ENCODE data around the gene C3orf62.

The C3orf62 gene

DNA sequence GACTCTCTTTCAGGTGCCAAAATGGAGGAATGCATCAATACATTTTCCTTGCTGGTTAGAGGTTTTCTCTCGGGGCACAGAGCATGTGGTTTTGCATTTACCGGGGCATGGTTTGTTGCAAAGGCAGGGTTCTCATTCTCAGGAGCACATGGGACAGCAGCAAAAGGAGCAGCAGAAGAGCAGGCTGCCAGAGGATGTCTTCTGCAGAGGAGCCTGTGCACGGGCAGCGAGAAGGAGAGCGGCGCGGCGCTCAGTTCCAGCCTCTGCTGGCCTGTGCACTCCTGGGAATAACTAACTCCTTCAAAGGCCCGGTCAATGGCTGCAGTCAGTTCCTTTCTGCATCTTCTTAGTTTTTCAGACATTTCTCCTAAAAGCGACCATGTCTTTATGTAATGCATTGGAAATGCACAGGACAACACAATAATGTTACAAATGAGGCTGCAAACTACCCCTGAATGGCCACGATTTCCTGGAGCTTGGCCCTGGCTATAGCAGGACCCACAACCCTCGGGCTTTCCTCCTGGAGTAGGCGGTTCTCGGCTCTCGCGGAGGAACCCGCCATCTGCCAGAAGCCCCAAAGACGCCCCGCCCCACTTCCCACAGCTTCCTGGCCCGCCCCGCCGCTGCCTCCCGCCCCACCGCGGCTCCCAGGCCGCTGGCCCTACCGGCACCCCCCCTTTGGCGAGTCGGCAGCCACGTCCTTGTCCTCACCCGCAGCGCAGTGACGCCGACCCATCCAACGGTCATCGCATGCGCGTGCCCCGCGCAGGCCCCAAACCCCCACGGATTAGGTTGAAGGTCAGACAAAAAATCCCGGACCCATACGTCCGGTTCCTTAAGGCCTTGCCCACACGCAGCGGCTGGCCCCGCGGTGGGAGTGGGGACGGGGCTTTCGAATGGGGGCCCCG, at the start of gene C3orf62:
TSS of gene C3orf62 (minus strand) at position 758 of the 908 bp plus-strand sequence. CDS start at position 398, 360 bp downstream.
- no peak for DNase-seq

DNA sequence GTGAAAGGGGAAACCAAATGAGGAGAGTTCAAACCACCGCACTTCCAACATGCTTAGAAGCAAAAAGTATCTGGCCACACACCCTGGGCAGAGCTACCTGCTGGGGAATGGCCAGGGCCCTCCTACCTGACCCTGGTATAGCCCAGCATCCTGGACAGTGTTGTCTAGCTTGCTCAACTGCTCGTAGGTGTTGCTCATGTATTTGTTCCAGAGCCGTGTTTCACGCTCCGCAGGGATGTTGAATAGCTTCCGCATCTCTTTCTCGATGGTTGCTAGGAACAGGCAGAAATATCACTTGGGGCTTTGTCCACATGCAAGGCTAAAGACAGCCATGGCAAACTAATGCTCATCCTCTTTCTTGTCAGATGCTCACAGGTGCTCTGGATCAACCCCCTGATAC, 47.7 kb upstream of the C3orf62 start:
- no peak for DNase-seq

GRCh38 chr3:49316696-49317457, 39.8 kb upstream of the C3orf62 start:
- DNase-seq: no peak

DNA sequence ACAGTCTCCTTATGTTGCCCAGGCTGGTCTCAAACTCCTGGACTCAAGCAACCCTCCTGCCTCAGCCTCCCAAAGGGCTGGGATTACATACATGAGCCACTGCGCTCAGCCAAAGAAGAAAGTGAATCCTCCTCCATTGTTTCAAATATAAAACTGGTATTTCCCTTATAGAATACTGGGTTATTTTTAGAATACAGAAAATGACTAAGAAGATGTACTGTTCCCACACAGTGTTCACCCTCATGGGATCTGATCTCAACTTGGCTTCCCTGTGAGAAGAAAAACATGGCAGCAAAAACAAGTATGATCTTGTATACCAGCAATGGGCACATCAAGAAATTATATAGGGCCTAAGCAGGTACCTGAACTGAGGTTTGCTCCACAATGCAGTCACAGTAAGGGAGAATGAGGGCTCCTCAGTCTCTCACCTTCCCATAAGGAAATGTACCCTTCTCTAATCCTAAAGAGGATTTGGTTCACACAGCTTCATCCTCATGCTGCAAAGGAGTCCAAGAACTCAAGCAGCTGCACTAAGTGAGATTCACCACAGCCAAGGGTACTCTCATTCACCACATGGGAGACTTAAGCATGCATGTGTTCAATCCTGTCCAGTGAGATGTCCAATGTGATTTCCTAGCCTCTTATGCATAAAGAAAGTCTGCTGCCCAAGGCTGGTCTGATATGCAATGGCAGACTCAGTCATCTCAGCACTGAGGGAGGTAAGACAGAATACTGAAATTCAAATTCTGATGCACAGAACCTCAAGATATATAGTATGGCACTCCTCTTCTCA, 37.1 kb upstream of the C3orf62 start:
- no peak for DNase-seq

DNA sequence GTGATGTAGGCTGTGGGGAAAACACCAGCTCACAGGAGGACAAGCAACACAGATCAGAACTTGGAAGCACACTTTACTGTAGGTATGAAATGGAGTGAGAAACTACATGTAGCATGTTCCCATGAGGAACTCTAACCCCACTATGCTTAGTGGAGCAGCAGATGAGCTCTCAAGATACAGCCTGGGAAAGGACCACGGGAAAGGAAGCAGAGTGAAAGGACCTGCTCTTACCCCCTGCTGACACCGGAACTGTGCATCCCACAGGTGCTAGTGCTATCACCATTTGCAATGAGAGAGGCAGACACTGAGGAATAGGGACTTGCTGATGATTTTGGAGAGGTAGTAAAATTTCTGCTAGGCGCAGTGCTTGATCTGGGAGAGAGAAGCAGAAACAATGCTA, 34.3 kb upstream of the C3orf62 start:
- no peak for DNase-seq

DNA sequence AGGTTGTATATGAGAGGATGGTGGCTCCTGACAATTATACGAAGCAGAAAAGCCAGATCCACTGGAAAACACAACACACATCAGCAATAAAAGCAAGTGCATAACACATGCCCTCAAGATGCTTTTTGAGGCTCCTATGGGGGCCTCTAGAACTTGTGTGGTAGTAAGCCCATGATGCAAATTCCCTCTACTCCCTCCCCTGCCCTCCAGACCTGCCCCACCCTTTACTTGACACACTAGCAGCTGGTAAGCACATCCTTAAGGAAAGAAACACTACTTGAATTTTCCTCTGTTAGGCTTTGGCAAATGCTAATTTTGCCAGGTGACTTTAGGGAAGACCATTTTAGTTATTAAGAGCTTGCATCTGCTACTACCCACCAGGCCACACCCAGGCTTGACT, 33.6 kb upstream of the C3orf62 start:
- no peak for DNase-seq

GRCh38 chr3:49305608-49306007, 28.6 kb upstream of the C3orf62 start:
- DNase-seq: no peak

DNA sequence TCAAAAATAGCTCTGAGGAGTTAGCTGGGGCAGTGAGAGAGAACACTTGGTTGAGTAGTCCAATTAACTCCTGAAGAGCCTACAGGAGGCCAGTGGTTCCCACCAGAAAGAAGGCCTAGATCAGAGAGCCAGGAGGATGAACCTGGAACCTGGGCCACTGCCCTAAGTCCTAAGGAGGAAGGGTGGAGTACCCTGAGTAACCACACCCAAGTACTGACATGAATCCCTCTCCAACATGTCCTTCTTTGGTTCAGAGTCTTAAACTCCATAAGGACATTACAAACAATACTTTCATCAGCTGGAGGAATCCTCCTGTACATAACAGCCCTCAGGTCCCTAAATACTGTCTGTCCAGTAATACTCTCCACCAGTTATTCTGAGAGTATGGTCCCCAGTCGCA, 25.6 kb upstream of the C3orf62 start:
- no peak for DNase-seq

DNA sequence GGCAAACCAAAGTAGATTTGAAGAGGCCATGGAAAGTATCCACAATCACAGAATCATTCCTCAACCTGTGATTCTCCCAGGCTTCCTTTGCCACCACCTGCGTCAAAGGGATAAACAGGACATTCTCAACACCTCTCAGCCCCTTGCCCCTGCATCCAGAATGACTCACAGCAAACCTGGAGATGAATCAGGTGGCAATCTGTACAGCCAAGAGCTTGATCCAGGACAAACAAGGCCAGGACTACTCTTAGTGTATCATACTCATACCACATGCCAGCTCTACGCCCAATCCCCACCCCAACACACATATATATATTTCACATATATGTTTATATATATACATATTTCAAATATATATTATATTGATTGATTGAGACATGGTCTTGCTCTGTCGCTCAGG, 23.6 kb upstream of the C3orf62 start:
- DNase-seq: no peak

DNA sequence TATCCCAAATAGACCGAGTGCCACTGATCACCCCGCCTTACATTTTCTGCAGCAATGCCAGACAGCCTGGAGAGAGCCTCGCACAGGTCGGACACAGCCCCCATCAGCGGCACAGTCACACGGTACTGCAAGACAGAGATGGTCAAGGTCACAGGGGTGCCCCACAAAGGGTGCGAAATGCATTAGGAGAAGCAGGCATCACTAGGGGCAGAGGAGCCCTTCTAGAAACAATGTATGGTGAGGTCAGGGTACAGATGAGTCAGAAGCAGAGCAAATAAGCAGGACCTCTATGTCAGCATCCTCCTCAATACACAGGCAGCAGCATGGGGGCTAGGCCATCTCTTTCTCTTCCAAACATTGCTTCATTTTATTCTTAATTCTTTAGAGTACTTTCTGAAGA, 21.5 kb upstream of the C3orf62 start:
- DNase-seq: no peak

DNA sequence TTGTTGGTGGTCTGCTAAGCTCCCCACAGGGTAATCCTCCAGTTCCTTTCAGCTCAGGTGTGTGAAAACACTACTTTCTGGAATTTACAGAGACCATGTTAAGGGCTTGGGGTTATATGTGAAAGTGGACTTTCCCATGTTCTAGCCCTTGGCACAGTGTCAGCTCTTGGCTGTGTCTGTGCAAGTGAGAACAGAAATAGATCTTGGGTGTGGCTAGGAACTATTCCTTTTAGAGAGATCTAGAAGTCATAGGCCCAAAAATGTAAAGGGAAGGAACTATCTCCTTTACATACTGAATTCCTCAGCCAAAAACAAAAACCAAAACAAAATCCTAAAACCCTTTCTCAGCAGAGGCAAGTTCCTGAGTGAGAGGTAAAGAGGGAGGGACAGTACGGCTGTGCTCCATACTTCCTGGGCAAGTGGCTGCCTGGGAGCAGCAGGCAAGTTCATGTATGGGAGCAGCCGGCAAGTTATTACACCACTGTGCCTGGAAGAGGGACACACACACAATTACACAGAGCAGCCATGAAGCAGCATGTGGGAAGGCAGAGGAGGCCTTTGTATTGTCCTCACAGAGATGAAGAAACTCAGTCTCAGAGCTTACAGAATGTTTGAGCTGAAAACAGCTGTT, 19.9 kb upstream of the C3orf62 start:
- no peak for DNase-seq

DNA sequence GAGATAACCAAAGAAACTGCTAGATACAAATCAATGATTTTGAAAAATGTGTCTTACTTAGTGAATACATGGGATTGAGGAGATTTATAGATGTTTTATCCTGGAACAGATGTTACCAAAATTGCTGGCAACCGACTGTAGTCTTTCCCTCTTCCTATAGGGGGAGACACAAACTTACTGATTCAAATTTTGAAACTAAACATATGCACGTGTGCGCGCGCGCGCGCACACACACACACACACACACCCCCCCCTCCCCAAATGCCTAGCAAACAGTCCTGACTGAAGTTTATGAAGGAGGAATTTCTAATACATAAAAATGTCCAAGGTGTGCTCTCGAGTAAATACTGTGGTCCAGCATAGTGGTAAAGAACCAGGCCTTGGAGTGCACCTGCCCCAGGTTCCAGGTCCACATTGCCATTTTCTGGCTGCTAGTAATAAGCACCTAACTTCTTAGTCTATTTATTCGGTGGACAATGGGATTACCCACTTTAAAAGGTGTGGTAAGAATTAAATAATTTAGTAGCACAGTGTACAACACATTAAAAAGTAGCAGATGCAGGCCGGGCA, 18.5 kb upstream of the C3orf62 start:
- DNase-seq: peak; percentile 5

- no peak for DNase-seq
These were observed 17.3 kb upstream of the C3orf62 start for GRCh38 chr3:49294343-49294742.

DNA sequence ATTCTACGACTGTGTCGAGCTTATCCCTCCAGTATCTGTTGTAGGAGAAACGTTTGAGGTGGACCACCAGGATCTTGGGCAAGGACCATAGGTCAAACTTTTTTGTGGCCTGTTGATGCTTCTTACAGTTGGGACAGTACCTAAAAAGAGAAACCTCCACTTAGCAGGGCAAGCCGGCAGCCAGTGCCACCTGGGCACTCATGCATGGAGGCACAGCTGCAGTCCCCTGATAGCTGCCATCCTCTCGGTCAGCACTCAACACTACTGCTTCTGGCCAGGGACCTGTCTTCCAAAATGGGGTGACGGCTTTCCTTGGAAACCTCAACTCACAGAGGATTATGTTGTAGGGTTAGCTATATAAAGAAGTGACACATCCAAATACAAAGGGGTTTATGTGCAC, 7.0 kb upstream of the C3orf62 start:
- no peak for DNase-seq

DNA sequence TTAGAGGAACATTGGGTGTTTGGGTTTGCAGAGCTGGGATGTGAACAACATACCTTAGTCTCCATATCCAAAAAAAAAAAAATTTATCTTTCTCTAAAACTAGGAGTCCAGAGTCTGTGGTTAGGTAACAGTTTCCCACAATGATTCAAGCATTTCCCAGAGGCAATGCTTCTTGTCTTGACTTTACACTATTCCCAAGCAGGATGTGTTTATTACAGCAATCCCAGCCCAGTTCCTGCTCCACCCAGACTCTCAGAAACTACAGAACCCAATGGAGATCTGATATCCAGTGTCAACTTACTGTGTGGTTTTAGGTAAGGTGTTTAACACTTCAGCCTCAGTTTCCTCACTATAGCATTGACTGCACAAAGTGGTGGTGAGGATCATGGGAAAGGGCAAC, 2.3 kb upstream of the C3orf62 start:
- no peak for DNase-seq

DNA sequence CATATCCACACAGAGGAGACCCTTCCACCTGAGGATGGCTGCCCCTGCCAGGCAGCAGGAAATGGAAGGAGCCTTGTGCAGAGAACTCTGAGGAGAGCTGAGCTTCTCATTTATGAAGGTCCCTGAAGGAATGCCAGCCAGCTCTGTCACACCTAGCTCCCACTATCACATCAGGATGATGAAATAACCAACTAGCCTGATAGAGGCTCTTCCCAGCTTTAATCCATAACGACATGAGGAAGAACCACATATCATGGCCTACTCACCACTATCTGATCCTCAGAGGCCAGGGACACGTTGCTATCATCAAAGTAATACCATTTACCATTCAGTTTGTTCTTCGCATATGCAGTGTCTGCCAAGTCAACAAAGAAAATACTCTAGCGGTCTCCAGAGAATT, 1.5 kb upstream of the C3orf62 start:
- DNase-seq: no peak

GRCh38 chr3:49277383-49277775, 347 bp upstream of the C3orf62 start:
- no peak for DNase-seq

DNA sequence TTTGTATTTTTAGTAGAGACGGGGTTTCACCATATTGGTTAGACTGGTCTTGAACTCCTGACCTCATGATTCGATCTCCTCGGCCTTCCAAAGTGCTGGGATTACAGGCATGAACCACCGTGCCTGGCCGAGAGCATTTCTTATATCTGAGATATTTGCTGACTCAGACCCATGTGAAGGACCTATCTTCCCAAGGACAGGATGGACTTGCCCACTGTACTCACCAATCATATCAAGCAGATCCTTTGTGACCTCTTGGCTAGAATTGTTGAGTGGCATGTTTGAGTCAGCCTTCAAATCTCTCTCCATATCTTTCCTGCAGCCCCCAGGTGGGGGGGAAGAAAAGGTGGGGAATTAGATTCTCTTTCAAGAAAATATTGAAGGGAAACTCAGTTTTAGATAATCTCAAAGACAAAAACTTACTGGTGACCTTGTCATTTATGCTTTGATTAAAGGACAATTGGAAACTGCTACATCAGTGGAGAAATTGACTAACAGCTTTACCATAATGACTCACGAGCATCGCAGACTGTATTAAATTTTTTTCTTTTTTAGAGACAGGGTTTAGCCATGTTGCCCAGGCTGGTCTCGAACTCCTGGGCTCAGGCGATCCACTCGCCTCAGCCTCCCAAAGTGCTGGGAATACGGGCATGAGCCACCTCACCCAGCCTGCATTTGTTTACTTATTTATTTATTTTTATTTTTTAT, 3.1 kb downstream of the C3orf62 start:
- DNase-seq: no peak

DNA sequence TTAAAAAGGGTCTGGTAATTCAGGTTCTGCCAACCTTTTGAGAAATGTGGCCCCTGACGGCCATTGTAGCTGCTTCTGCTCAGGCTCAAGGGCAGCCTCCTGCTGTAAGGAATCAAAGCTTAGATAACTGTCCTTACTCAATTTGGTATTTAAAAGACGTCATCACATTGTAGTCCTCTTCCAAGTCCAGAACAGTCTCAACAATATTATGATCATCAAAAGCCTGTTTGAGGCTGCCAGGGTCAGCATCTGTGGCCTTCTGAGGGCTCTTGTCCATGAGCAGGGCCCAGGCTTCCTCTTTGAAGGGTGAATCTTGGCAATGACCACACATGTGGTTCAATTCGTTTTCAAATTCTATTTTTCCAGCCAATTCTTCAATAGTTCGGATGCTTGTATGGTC, 6.0 kb downstream of the C3orf62 start:
- DNase-seq: no peak

DNA sequence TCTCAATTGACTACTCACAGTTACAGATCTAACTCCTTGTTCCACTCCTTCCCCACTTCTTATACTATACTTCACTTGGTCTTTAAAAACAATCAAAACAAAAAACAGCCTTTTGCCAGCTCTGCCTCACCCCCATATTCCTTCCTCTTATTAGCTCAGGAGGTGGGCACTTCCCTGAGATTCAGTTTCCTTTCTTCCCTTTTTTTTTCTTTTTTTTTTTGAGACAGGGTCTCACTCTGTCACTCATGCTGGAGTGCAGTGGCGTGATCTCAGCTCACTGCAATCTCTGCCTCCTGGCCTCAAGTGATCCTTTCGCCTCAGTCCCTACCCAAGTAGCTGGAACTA, 6.9 kb downstream of the C3orf62 start:
- DNase-seq: no peak

- no peak for DNase-seq
These were observed 7.4 kb downstream of the C3orf62 start for GRCh38 chr3:49269443-49270155.
